C1 segment of cervical spinal cord (tissue), 14 donors: ENCODE results near the gene MUTYH.
"Not testable (repeated sequence)": the region's sequence is repeated elsewhere in the genome, so short reads cannot be mapped to it uniquely, and the experiment has no call there.

Experiments used
- DNase-seq, 14 donors: peaks; one replicate each; lab custom pipeline; 2025; lab: John Stamatoyannopoulos, UW

MUTYH gene

GRCh38 chr1:45322486-45323040 lies 17.7 kb downstream of the MUTYH start:
- DNase-seq, result no peak

- DNase-seq, result no peak
These were observed 18.8 kb downstream of the MUTYH start for GRCh38 chr1:45321444-45321843.

GRCh38 chr1:45319761-45320160 lies 20.5 kb downstream of the MUTYH start:
- DNase-seq, result no peak

GRCh38 chr1:45317166-45317565 lies 23.1 kb downstream of the MUTYH start:
- DNase-seq, result no peak

GRCh38 chr1:45314266-45314665 lies 26.0 kb downstream of the MUTYH start:
- no peak for DNase-seq

GRCh38 chr1:45306905-45307304 lies 33.3 kb downstream of the MUTYH start:
- DNase-seq, result no peak

- no peak for DNase-seq
These were observed 33.9 kb downstream of the MUTYH start for GRCh38 chr1:45306319-45306718.

- no peak for DNase-seq
These were observed 35.0 kb downstream of the MUTYH start for GRCh38 chr1:45305231-45305630.

GRCh38 chr1:45304311-45305081 lies 35.7 kb downstream of the MUTYH start:
- peak in 3 of 14 donors; percentile 34 to 60 (median 55) for DNase-seq

- peak; percentile 88 to 98 (median 96) for DNase-seq
These were observed 36.5 kb downstream of the MUTYH start for GRCh38 chr1:45303520-45304310.

- no peak for DNase-seq
These were observed 37.6 kb downstream of the MUTYH start for GRCh38 chr1:45302505-45303150.

GRCh38 chr1:45300669-45300997 lies 39.6 kb downstream of the MUTYH start:
- no peak for DNase-seq

- peak in 7 of 14 donors; percentile 3 to 47 (median 16) for DNase-seq
These were observed 40.1 kb downstream of the MUTYH start for GRCh38 chr1:45299981-45300668.

GRCh38 chr1:45299296-45299695 lies 40.9 kb downstream of the MUTYH start:
- DNase-seq, result no peak

GRCh38 chr1:45297666-45298356 lies 42.4 kb downstream of the MUTYH start:
- DNase-seq, result peak in 3 of 14 donors; percentile 6 to 56 (median 14)

GRCh38 chr1:45291716-45292115 lies 48.5 kb downstream of the MUTYH start:
- DNase-seq, result no peak

GRCh38 chr1:45291002-45291401 lies 49.2 kb downstream of the MUTYH start:
- DNase-seq, result not testable (repeated sequence)

- DNase-seq, result not testable (repeated sequence)
These were observed 53.7 kb downstream of the MUTYH start for GRCh38 chr1:45286521-45286920.

GRCh38 chr1:45284858-45285257 lies 55.4 kb downstream of the MUTYH start:
- DNase-seq, result not testable (repeated sequence)

GRCh38 chr1:45282351-45282750 lies 57.9 kb downstream of the MUTYH start:
- DNase-seq, result no peak
